ENCODE results near the gene BRDT. TPM values are rescaled to one million over a fixed set of nuclear protein-coding genes. Genes with fewer than 3 reads are reported as not detected.

The BRDT gene
- total RNA-seq, 8 experiments from 2014 or later = 0.24 to 0.62 (median 0.50) TPM; not detected in 5

DNA sequence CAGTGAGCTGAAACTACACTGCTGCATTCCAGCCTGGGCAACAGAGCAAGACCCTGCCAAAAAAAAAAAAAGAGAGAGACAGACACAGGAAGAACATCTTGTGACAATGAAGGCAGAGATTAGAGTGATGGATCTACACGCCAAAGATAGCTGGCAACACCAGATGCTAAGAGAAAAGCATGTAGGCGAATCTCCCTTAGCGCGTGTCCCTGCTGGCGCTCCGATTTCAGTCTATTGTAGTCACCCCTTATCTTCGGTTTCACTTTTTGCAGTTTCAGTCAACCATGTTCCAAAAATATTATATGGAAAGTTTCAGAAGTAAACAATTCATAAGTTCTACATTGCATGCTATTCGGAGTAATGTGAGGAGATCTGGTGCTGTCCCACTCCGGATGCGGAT is 11.6 kb upstream of the BRDT start:
- Histone ChIP-seq H3K4me3 (no peak overlapping the region), H3K4me1 (replicated peaks in 1 of 2) (no peaks in the 10 kb centered on the region), H3K27ac (no peak overlapping the region)
- in situ Hi-C loops (cut with MboI; ENCODE audit: low pct_unique_long_range_greater_than_20kb in 2 of 9, low sequenced_read_pairs in 9 of 9, unreplicated experiment in 9 of 9) = loop anchor here in 3 of 9 experiments (25.0 kb wide), 2 partner anchors 425 to 650 kb away; partner anchors contain the start of gene CDC7 (in 2 of the 3)
- ATAC-seq (replicated peaks in 6 of 8) = no peak
- 70 to 98% (median 95%) methylated on average over 3 to 10 of the region's 10 CpGs; no CpG with 5 or more reads in 1 of the 10 experiments for WGBS, 10 experiments

DNA sequence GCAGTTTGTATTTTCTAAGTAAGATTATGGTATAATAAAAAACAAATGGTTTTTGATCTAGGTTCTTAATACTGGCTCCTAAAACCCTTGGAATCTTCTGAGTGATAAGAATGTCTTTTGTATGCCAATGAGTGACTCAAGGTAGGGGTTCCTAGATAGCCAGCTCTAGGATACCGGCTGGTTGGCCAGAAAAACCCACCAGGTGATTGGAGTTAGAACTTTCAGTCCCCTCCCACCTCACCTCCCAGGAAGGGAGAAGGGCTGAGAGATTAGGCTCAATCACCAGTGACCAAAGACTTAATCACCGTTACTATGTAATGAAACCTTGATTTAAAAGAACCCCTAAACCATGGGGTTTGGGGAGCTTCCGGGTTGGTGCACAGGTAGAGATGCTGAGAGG is 8.7 kb upstream of the BRDT start:
- H3K4me1 ChIP-seq (replicated peaks in 1 of 2) = no peaks in the 10 kb centered on the region
- H3K27ac ChIP-seq = no peak overlapping the region
- in situ Hi-C loops (cut with MboI; ENCODE audit: low pct_unique_long_range_greater_than_20kb in 2 of 9, low sequenced_read_pairs in 9 of 9, unreplicated experiment in 9 of 9) = loop anchor here in 3 of 9 experiments (25.0 kb wide), 2 partner anchors 428 to 653 kb away; partner anchors contain the start of gene CDC7 (in 2 of the 3)
- ATAC-seq (replicated peaks in 6 of 8) = no peak
- 58 to 90% (median 75%) methylated on average over 1 to 3 of the region's 3 CpGs; no CpG with 5 or more reads in 3 of the 10 experiments for WGBS, 10 experiments
- H3K4me3 ChIP-seq = no peak overlapping the region

DNA sequence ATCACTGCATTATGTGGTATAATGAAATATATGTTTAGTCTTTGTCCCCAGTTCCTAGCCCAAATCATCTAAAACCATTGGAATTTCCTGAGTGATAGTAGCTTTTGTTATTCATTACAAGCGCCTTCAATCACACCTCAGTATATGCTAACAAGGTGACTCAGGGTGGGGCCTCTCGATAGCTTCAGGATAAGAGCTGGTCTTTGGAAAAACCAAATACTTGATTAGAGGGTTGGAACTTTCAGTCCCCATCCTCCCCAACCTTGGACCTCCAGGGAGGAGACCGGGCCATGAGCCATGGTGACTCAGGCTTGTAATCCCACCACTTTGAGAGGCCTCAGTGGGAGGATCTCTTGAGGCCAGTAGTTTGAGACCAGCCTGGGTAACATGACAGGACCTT is 5.1 kb upstream of the BRDT start:
- Histone ChIP-seq H3K4me1 (replicated peaks in 1 of 2) (no peaks in the 10 kb centered on the region), H3K4me3 (no peak overlapping the region), H3K27ac (no peak overlapping the region)
- 60 to 94% (median 85%) methylated on average over 2 to 3 of the region's 3 CpGs; no CpG with 5 or more reads in 3 of the 10 experiments for WGBS, 10 experiments
- in situ Hi-C loops (cut with MboI; ENCODE audit: low pct_unique_long_range_greater_than_20kb in 2 of 9, low sequenced_read_pairs in 9 of 9, unreplicated experiment in 9 of 9) = loop anchor here in 3 of 9 experiments (25.0 kb wide), 2 partner anchors 432 to 657 kb away; partner anchors contain the start of gene CDC7 (in 2 of the 3)
- no peak for ATAC-seq (replicated peaks in 6 of 8)

DNA sequence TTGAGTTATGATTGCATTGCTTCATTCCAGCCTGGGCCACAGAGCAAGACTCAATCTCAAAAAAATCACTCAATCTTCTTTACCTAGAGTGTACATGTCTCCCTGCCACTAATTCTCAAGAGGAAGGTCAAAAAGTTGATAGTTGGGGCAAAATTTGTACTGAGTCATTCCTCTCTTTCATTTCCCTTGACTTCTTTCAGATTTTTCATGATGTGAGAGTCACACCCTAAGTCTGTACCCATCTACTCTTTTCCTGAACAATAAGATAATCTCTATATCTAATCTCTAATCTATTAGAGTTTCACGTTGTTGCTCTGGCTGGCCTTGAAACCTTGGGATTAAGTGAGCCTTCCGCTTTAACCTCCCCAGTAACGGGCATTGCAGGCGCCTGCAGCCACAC is 1.1 kb upstream of the BRDT start:
- WGBS, 10 experiments = 0 to 100% (median 94%) methylated on average over 2 to 4 of the region's 4 CpGs; no CpG with 5 or more reads in 2 of the 10 experiments
- Histone ChIP-seq H3K27ac (no peak overlapping the region), H3K4me3 (no peak overlapping the region), H3K4me1 (replicated peaks in 1 of 2) (no peaks in the 10 kb centered on the region)
- no peak for ATAC-seq (replicated peaks in 6 of 8)
- in situ Hi-C loops (cut with MboI; ENCODE audit: low pct_unique_long_range_greater_than_20kb in 2 of 9, low sequenced_read_pairs in 9 of 9, unreplicated experiment in 9 of 9) = loop anchor here in 3 of 9 experiments (25.0 kb wide), 2 partner anchors 436 to 661 kb away; partner anchors contain the start of gene CDC7 (in 2 of the 3)

DNA sequence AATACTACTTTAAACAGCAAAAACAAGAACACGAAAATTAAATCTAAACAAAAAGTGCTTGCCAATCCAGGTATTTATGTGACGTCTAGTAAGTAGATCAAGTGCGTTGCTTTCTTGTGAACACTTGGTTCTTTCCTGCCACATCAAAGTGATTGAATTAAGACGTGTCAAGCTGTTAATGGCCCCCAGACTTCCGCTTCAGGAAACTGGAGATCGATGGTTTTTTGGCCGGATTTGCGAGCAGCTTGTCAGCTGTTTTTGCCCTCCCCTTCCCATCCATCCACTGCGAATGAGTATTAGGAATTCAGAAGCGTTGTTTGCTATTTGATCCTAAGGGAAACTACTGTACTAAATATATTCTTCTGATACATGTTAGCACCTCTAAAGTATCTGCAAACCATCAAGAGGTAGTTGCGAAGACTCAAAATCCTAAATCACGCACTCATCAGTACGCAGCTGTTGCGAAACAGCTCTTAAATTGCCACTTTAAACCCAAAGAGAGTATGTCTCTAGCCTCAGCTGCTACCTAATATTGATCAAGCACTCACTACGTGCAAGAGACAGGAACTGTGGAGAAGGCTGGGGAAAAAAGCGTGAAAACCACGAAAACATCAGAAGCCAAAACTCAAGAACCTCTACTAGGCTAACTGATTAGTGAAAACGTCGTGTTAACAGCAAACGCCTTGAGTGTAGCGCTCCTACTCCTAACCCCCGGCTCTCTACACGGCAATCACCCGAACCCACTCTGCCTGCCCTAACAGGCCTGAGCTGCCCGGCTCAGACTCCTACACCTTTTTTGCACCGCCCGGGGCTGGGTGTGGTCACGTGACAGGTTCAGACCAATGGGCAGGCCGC is 473 bp upstream of the BRDT start:
- no peaks in the 10 kb centered on the region for H3K4me1 ChIP-seq (replicated peaks in 1 of 2)
- WGBS, 10 experiments = 56 to 98% (median 83%) methylated on average over 4 to 29 of the region's 29 CpGs
- in situ Hi-C loops (cut with MboI; ENCODE audit: low pct_unique_long_range_greater_than_20kb in 2 of 9, low sequenced_read_pairs in 9 of 9, unreplicated experiment in 9 of 9) = loop anchor here in 3 of 9 experiments (25.0 kb wide), 2 partner anchors 436 to 661 kb away; partner anchors contain the start of gene CDC7 (in 2 of the 3)
- ATAC-seq (replicated peaks in 6 of 8) = no peak
- no peak overlapping the region for H3K4me3 ChIP-seq
- no peak overlapping the region for H3K27ac ChIP-seq

DNA sequence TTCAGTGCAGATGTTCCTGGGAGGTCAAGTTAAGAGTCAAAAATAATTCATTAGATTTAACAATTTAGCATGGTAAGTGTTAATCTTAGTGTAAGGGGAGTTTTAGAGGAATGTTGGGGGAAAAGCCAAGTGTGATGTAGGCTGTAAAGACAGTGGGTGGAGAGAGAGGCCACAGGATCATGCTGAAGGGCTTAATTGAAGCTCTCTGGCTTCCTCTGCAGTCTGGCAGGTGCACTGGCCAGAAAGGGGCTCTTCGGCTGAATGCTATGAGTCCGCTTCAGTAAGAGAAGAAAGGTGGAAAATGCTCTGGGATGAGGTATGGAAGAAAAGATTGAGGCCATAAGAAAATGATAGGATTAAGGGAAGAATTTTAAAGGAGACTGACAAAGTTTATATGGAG is 3.0 kb downstream of the BRDT start:
- 0 to 94% (median 50%) methylated on average over 2 of the region's 2 CpGs for WGBS, 10 experiments
- in situ Hi-C loops (cut with MboI; ENCODE audit: low pct_unique_long_range_greater_than_20kb in 2 of 9, low sequenced_read_pairs in 9 of 9, unreplicated experiment in 9 of 9) = no loop called here
- Histone ChIP-seq H3K4me3 (no peak overlapping the region), H3K4me1 (replicated peaks in 1 of 2) (no peaks in the 10 kb centered on the region), H3K27ac (no peak overlapping the region)
- no peak for ATAC-seq (replicated peaks in 6 of 8)

DNA sequence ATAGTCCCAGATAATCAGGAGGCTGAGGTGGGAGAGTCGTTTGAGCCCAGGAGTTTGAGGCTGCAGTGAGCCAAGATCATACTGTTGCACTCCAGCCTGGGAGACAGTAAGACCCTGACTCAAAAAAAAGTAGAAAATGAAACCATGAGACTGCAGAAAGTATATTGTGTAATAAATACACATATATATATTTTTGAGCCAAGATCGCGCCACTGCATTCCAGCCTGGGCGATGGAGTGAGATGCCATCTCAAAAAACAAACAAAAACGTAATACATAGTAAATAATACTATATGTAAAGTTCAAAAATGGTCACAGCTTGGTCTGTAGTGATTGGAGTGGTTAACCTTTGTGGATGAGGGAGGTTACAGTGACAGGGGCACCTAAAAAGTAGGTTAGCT is 9.7 kb downstream of the BRDT start:
- H3K27ac ChIP-seq = no peak overlapping the region
- WGBS, 10 experiments = 10 to 100% (median 81%) methylated on average over 2 to 5 of the region's 5 CpGs
- no peaks in the 10 kb centered on the region for H3K4me1 ChIP-seq (replicated peaks in 1 of 2)
- H3K4me3 ChIP-seq = no peak overlapping the region
- no peak for ATAC-seq (replicated peaks in 6 of 8)
- in situ Hi-C loops (cut with MboI; ENCODE audit: low pct_unique_long_range_greater_than_20kb in 2 of 9, low sequenced_read_pairs in 9 of 9, unreplicated experiment in 9 of 9) = no loop called here

DNA sequence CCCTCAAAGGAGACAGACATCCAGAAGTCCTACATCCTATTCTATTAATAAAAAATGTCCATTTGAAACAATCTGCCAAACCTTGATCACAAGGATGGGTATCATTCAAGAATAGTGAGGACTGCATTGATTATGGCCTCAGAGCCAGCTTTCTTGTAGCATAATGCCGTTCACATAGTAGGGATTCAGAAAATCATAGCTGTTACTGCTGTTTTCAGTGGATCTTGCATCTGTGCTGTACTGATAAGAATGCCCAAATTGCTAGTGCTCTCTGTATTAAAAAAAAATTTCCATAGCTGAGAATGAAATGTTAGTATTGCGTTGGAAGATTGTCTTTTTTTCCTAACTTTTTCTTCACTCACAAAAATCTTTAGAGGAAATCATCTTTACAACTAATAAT is 19.1 kb downstream of the BRDT start:
- Histone ChIP-seq H3K4me3 (no peak overlapping the region), H3K27ac (no peak overlapping the region), H3K4me1 (replicated peaks in 1 of 2) (no peaks in the 10 kb centered on the region)
- in situ Hi-C loops (cut with MboI; ENCODE audit: low pct_unique_long_range_greater_than_20kb in 2 of 9, low sequenced_read_pairs in 9 of 9, unreplicated experiment in 9 of 9) = no loop called here
- ATAC-seq (replicated peaks in 6 of 8) = no peak
- WGBS, 10 experiments = 6 to 92% (median 71%) methylated on average over 1 to 2 of the region's 2 CpGs; no CpG with 5 or more reads in 1 of the 10 experiments

DNA sequence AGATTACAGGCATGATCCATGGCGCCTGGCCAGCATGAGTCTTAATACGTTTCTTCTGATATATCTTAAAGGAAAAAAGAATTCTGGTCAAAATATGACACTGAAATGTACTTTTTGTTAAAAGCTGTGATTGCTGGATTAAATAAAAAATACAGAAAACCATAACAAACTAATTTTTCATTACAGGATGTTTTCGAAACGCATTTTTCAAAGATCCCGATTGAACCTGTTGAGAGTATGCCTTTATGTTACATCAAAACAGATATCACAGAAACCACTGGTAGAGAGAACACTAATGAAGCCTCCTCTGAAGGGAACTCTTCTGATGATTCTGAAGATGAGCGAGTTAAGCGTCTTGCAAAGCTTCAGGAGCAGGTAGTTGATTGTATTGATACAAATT is 30.2 kb downstream of the BRDT start:
- no peak overlapping the region for H3K4me3 ChIP-seq
- H3K27ac ChIP-seq = no peak overlapping the region
- H3K4me1 ChIP-seq (replicated peaks in 1 of 2) = no peaks in the 10 kb centered on the region
- in situ Hi-C loops (cut with MboI; ENCODE audit: low pct_unique_long_range_greater_than_20kb in 2 of 9, low sequenced_read_pairs in 9 of 9, unreplicated experiment in 9 of 9) = loop anchor here in 1 of 9 experiments (25.0 kb wide), 1 partner anchor 308 kb away; the partner anchor contains the start of genes GLMN and RPAP2
- ATAC-seq (replicated peaks in 6 of 8) = no peak
- 78 to 94% (median 91%) methylated on average over 2 to 7 of the region's 7 CpGs for WGBS, 10 experiments

DNA sequence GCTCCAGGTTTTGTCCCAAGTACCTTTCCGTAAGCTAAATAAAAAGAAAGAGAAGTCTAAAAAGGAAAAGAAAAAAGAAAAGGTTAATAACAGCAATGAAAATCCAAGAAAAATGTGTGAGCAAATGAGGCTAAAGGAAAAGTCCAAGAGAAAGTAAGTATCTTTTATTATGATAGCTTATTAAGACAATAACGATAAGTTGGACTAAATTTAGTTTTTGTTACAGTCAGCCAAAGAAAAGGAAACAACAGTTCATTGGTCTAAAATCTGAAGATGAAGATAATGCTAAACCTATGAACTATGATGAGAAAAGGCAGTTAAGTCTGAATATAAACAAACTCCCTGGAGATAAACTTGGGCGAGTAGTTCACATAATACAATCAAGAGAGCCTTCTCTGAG is 31.5 kb downstream of the BRDT start:
- Histone ChIP-seq H3K27ac (no peak overlapping the region), H3K4me3 (no peak overlapping the region), H3K4me1 (replicated peaks in 1 of 2) (no peaks in the 10 kb centered on the region)
- in situ Hi-C loops (cut with MboI; ENCODE audit: low pct_unique_long_range_greater_than_20kb in 2 of 9, low sequenced_read_pairs in 9 of 9, unreplicated experiment in 9 of 9) = loop anchor here in 1 of 9 experiments (25.0 kb wide), 1 partner anchor 307 kb away; the partner anchor contains the start of genes GLMN and RPAP2
- 34 to 100% (median 90%) methylated on average over 2 to 3 of the region's 3 CpGs for WGBS, 10 experiments
- no peak for ATAC-seq (replicated peaks in 6 of 8)

DNA sequence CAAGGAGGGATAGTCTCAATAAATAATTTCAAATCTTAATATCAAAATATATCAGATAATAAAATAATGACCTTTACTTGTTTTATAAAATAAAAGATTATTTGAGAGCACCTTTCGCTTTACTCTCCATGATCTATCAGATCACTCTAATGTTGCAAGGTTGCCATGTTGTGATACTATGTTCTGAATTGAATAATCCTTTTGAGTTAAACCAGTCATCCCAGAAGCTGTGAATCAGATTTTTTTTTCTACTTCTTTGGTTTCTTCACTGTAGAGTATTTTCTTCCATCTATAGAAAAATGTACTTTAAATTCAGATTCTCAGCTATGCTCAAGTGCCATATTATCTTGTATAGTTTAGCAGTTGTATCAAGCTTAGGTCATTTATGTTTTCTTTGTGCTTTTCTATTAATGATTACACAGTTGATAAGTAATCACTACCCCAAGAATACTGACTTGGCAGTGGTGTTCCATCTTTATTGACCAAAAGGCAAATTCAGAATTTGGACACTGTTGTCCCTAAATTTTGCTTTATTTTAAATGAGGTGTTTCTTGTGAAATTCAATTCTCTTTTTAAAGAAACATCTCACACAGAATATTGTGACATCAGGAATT is 32.9 kb downstream of the BRDT start:
- H3K27ac ChIP-seq = no peak overlapping the region
- H3K4me3 ChIP-seq = no peak overlapping the region
- ATAC-seq (replicated peaks in 6 of 8) = no peak
- 22 to 100% (median 54%) methylated on average over 1 of the region's 1 CpG; no CpG with 5 or more reads in 1 of the 10 experiments for WGBS, 10 experiments
- no peaks in the 10 kb centered on the region for H3K4me1 ChIP-seq (replicated peaks in 1 of 2)
- in situ Hi-C loops (cut with MboI; ENCODE audit: low pct_unique_long_range_greater_than_20kb in 2 of 9, low sequenced_read_pairs in 9 of 9, unreplicated experiment in 9 of 9) = loop anchor here in 1 of 9 experiments (25.0 kb wide), 1 partner anchor 305 kb away; the partner anchor contains the start of genes GLMN and RPAP2

DNA sequence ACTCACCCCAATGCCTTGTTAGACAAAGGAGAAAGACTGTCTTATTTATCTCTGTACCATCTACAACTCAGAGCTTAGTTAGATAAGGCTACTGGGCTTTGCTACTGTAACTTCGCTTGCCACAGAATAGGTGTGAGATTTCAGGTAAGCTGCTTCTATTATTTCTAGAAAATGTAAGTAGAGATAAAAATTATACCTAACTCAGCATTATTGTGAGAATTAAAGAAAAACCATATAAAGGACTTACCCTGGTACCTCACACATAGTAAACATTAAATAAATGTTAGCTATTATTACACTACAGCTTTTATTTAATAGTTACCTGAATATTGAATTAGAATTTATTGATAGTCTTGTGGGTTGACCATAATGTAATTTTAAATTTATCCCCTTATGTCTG is 44.1 kb downstream of the BRDT start:
- Histone ChIP-seq H3K27ac (no peak overlapping the region), H3K4me3 (no peak overlapping the region), H3K4me1 (replicated peaks in 1 of 2) (no peaks in the 10 kb centered on the region)
- 43 to 100% (median 100%) methylated on average over 1 of the region's 1 CpG; no CpG with 5 or more reads in 4 of the 10 experiments for WGBS, 10 experiments
- no peak for ATAC-seq (replicated peaks in 6 of 8)
- in situ Hi-C loops (cut with MboI; ENCODE audit: low pct_unique_long_range_greater_than_20kb in 2 of 9, low sequenced_read_pairs in 9 of 9, unreplicated experiment in 9 of 9) = loop anchor here in 1 of 9 experiments (25.0 kb wide), 1 partner anchor 294 kb away; the partner anchor contains the start of genes GLMN and RPAP2

Measured in motor neuron (in vitro differentiated cells).